Epidermal melanocyte (primary cell): ENCODE data around the gene ST3GAL6.

Experiments used
- DNase-seq: peaks from one replicate; pipeline ENCODE4 v3.0.0; 2011; ENCODE audit warnings: low spot score; ENCODE audit not compliant: insufficient read length

Gene ST3GAL6, protein sequence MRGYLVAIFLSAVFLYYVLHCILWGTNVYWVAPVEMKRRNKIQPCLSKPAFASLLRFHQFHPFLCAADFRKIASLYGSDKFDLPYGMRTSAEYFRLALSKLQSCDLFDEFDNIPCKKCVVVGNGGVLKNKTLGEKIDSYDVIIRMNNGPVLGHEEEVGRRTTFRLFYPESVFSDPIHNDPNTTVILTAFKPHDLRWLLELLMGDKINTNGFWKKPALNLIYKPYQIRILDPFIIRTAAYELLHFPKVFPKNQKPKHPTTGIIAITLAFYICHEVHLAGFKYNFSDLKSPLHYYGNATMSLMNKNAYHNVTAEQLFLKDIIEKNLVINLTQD

DNA sequence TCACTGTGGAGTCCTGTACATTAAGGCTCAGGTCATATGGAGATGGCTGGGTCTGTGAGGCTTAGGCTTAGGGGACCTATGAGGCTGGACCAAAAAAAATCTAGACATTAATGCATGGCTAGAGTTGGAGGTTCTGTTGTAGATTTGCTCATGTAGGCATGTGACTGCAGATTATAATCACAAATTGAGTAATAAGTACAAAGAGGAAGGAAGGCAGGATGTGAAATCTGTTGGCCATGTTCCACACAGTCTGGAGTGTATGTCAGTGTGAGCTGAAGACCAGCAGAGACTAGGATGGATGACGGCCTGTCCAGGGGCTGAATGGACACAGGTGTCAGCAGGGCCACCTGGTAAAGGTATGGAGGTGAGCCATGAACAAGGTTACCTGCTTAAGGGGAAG is at the start of gene ST3GAL6:
TSS of gene ST3GAL6 (plus strand) at position 265 of the 400 bp plus-strand sequence. CDS start 5,101 bp downstream, outside the sequence.
- DNase-seq: no peak

GRCh38 chr3:98713984-98714383 is 49.2 kb upstream of the ST3GAL6 start:
- no peak for DNase-seq

GRCh38 chr3:98717584-98717983 is 45.6 kb upstream of the ST3GAL6 start:
- DNase-seq: no peak

DNA sequence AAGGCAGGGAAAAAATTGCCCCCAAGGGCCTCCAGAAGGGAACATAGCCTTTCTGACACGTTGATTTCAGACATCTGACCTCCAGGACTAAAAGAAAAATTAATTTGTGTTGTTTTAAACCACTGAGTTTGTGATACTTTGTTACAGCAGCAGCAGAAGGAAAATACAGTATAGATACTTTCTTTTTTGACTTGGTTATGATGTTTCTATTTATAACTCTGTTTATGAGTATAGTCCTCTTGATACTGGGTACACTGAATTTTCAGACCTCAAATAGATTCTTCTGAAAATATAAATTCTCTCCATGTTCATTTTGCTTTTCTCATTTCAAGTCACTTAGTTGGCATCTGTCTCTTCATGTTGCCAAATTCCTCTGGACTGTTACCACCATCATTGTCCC is 44.4 kb upstream of the ST3GAL6 start:
- no peak for DNase-seq

- no peak for DNase-seq
These were observed 41.4 kb upstream of the ST3GAL6 start for GRCh38 chr3:98721776-98722175.

DNA sequence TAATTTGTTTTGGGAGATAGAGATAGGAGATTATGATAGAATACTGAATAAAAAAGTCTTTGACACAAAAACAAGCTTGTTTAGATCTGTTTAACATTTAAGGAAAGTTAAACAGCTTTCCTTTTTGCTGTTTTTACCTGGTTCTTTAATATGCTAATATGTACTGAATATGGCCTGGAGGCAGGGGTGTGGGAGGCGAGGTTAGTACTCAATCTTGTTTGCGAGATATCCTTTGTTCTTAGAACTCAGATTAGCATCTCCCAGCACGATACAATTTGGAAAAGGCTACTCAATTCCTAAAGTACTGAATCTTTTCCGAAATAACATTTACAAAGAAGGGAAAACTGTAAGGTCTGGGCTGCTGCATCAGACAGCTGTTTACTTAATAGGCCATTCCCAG is 40.8 kb upstream of the ST3GAL6 start:
- no peak for DNase-seq

GRCh38 chr3:98725352-98725751 is 37.8 kb upstream of the ST3GAL6 start:
- DNase-seq: no peak

DNA sequence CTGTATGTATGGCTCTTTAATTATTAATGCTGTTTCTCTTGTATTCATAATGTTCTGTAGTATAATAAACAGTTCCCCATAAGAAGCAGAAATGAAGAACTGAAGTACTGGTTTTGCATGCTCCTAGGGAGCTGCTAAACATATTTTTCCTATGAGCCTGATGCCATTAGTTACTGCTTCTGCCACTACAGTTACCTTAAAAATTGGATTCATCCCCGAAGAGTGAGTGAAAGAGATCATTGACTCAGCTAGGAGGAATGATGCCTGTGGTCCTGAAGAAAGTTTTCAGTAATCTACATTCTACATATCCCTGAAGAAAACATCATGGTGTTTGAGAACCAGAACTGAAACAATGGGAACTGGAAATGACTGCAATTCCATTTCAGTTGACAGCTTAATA is 37.1 kb upstream of the ST3GAL6 start:
- no peak for DNase-seq

GRCh38 chr3:98727638-98728037 is 35.5 kb upstream of the ST3GAL6 start:
- no peak for DNase-seq

DNA sequence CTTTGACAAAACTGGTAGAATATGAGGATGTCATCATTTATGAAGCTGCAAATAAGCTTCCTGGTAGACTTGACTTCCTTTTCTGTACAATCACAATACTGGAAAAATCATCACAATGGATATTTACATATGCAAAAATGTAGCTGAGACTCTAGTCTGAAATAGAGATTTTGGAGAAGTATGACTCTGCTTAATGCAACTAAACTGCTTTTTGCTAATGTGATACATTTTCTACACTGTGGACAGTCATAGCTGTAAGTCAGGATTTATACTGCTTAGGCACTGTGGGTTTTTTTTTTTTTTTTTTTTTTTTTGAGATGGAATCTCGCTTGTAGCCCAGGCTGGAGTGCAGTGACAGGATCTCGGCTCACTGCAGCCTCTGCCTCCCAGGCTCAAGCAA is 34.5 kb upstream of the ST3GAL6 start:
- DNase-seq: no peak

DNA sequence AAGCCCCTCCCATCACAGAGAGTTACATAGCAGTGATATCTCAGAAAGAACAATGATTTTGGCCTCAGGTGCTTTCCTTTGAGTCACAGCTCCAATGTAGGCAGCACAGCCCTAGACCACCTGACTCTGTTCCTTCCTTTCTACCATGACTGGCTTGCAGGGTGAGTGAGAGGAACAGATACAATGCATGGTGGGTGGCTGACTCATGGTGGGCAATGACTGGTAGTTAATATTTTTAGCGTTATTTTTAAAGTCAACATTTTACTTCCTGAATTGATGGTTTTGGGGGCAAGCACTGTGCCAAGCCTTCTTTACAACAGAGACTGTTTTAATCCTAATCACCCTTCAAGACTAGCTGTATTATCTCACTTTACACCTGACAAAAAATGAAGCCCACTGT is 32.8 kb upstream of the ST3GAL6 start:
- DNase-seq: no peak

DNA sequence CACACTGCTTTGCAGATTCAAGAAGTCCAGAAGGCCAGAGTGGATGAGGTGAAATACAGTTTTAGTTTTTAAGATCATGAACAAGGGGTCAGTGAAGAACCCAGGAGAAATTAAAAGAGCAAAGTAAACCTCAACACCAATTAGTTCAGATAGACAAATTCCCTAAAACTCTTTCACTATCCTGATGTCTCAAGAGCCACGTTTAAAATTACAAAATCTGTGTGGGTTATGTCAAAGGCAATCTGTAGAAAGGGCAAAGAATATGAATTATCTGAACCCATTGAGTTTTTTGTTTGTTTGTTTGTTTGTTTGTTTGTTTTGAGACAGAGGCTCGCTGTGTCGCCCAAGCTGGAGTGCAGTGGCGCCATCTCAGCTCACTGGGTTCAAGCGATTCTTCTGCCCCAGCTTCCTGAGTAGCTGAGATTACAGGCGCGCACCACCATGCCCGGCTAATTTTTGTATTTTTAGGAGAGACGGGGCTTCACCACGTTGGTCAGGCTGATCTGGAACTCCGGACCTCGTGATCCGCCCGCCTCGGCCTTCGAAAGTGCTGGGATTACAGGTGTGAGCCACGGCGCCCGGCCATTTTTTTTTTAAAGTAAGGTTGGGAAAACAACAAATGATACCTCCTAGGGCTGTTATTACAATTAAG is 32.1 kb upstream of the ST3GAL6 start:
- DNase-seq: no peak

DNA sequence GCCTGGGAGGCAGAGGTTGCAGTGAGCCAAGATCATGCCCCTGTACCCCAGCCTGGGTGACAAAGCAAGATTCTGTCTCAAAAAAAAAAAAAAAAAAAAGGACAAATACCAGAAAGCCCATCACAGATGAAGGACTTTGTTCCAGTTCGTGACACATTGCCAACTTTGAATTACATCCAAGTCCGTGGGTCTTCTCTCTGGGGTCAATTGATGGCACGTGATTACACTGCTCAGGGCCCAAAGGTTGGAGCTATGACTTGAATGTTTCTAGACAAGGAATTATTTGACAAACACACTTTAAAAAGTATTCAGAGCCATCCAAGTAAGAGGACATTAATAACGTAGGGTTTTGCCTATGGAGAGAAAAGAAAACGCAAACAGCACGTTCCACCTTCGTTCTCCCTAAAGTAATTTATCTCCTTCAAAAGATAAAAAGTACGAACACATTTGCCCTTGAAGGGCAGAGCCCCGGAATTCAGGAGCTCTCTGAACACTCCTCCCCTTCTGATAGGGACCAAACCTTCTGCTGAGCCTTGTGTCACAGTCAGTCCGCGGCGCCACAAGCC is 31.3 kb upstream of the ST3GAL6 start:
- DNase-seq: no peak

DNA sequence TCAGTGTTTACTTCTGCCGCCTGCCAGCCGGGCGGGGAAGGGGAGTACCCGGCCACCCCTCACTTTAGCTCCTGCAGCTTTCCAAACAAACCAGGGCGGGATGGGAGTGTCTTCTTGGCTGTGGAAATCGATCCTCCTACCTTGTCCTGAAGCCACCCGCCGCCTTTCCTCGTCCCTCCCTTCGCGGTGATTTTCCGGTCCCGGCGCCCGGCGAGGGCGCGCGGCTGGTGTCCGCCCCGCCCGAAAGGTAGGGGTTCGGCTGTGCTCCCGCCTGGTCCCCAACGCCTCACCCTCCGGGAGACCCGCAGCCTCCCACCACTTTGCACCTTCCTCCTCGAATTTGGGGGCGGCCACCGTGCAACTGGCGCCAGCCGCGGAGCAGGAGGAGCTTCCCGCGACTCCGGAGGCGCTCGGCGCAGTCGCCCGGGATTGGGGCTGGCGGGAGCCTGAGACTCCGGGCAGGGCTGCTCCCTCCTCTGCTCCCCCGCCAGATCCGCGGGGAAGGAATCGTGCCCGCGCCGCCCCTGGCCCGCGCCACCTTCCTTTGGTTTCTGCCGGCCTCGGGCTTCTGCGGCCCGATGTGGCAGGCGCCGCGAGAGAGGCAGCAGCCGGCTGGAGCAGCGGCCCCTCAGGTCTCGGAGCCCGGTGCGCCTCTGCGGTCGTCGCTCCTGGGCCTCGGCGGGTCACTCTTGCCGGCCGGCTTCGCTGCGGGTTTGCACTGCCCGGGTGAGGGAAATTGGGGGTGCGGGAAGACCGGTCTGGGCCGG is 30.7 kb upstream of the ST3GAL6 start:
- peak; percentile 22 for DNase-seq

GRCh38 chr3:98733053-98733811 is 29.9 kb upstream of the ST3GAL6 start:
- no peak for DNase-seq

DNA sequence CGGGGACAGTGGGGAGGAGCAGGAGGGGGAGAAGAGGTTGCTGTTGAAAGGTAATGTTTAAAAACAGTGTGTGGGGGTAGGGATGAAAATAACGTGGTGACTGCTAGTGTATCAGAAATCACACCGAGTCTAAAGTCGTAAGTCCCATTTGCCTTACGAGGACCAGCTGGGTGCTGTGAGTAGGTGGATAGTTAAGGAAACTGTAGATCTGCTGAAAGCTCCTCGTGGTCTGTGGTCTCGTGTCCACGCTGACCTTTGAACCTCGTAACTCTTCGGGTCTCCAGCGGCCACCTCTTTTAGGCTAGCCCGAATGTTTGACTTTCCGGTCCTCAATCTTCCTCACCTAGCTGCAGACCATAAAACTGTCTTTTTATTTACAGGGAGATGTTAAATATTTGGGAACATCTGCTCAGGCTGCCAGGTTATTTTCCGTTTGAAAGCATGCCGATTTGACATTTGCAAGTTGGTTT is 29.3 kb upstream of the ST3GAL6 start:
- no peak for DNase-seq

DNA sequence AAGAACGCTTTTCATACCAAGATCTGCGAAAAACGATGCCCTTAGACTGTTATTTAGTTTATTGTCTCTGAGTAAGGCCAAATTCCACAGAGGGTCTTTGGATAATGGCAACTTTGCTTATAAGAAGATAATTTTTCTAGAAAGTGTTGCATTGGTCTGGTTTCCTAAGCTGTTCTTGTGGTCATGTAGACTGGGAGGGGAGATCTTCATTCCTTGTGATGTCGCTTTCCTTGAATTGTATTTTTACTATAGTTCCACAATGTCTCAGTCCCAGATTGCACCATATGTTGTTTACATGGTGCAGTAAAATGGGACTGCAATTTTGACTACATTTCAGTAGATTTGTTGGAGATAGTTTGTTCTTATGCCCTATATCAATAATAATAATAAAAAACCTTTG is 28.8 kb upstream of the ST3GAL6 start:
- no peak for DNase-seq

GRCh38 chr3:98734735-98735134 is 28.4 kb upstream of the ST3GAL6 start:
- DNase-seq: no peak

GRCh38 chr3:98735296-98735695 is 27.8 kb upstream of the ST3GAL6 start:
- no peak for DNase-seq

GRCh38 chr3:98735761-98736269 is 27.3 kb upstream of the ST3GAL6 start:
- no peak for DNase-seq

DNA sequence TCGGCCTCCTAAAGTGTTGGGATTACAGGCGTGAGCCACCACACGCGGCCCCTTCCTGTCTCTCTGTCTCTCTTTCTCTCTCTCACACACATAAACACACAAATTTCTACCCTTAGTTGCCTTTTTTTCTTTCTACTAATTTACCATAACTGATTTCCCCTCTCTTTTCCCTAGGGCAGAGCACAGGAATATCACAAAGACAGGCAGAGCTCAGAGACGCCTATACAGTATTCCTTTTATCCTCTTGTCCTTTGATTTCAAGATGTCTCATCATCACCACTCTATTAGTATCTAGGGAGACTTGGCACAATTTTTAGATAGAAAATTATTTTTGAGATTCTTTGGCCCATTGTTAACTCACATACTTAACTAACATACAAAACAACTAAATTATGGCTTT is 25.8 kb upstream of the ST3GAL6 start:
- peak; percentile 25 for DNase-seq
